Measurements from ENCODE around the gene LRGUK. TPM values are rescaled to one million over a fixed set of nuclear protein-coding genes. Genes with fewer than 3 reads are reported as not detected.

Gene LRGUK
- total and polyA plus RNA-seq, 2 donors from 2014 or later = 0.19 to 3.8 TPM

DNA sequence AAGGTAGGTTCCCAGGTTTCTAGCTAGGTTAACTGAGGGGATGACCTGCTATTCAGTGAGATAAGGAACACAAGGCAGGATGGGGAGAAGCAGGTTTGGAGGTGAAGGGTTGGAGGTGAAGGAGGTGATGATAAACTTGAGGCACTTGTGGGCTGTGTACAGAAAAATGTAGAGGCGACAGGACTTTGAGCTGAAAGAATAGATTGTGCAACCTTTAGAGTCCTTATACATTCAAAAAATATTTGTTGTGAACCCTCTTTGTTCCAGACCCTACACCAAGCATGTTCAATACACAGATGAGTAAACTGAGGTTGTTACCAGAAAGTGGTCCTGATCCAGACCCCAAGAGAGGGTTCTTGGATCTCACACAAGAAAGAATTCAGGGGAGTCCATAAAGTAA, 45.4 kb upstream of the LRGUK start:
- Histone ChIP-seq H3K4me3 (ENCODE audit: low read length in 3 of 3) (no peak overlapping the region), H3K9me3 (ENCODE audit: control insufficient read depth in 2 of 3, insufficient read depth in 1 of 3, low read length in 3 of 3) (no peaks in the 10 kb centered on the region), H3K4me1 (ENCODE audit: control insufficient read depth in 2 of 3, insufficient read depth in 2 of 3, low read depth in 1 of 3, low read length in 3 of 3) (no peaks in the 10 kb centered on the region), H3K27ac (ENCODE audit: low read depth in 2 of 2, low read length in 2 of 2) (no peak overlapping the region), H3K27me3 (ENCODE audit: control insufficient read depth, insufficient read depth, low read length) (no peaks in the 10 kb centered on the region), H3K36me3 (ENCODE audit: control insufficient read depth in 2 of 3, insufficient read depth in 3 of 3, low read length in 3 of 3) (no peaks in the 10 kb centered on the region), H3K9ac (ENCODE audit: low read length in 3 of 3) (no peak overlapping the region)
- DNase-seq (no peak), FAIRE-seq (no peak)
- intact Hi-C loops (cut with DNase I) = no loop called here
- TF ChIP-seq CTCF (IDR thresholded peaks at IDR 0.05; ENCODE audit: borderline replicate concordance, extremely low read depth, insufficient read depth) = no peak

- FAIRE-seq (no peak), DNase-seq (no peak)
- no peaks in the 10 kb centered on the region for H3K36me3 ChIP-seq (ENCODE audit: control insufficient read depth in 2 of 3, insufficient read depth in 3 of 3, low read length in 3 of 3)
- no peaks in the 10 kb centered on the region for H3K27me3 ChIP-seq (ENCODE audit: control insufficient read depth, insufficient read depth, low read length)
- no peak overlapping the region for H3K27ac ChIP-seq (ENCODE audit: low read depth in 2 of 2, low read length in 2 of 2)
- intact Hi-C loops (cut with DNase I) = no loop called here
- no peak overlapping the region for H3K4me3 ChIP-seq (ENCODE audit: low read length in 3 of 3)
- H3K9me3 ChIP-seq (ENCODE audit: control insufficient read depth in 2 of 3, insufficient read depth in 1 of 3, low read length in 3 of 3) = peaks cover 0 to 7% (median under 1%) of the 10 kb centered on the region in 3 donors
- no peak for TF ChIP-seq CTCF (IDR thresholded peaks at IDR 0.05; ENCODE audit: borderline replicate concordance, extremely low read depth, insufficient read depth)
- H3K4me1 ChIP-seq (ENCODE audit: control insufficient read depth in 2 of 3, insufficient read depth in 2 of 3, low read depth in 1 of 3, low read length in 3 of 3) = no peaks in the 10 kb centered on the region
- no peak overlapping the region for H3K9ac ChIP-seq (ENCODE audit: low read length in 3 of 3)
Measured at GRCh38 chr7:134083766-134084487, 43.2 kb upstream of the LRGUK start.

- no peak for TF ChIP-seq CTCF (IDR thresholded peaks at IDR 0.05; ENCODE audit: borderline replicate concordance, extremely low read depth, insufficient read depth)
- FAIRE-seq = no peak
- H3K36me3 ChIP-seq (ENCODE audit: control insufficient read depth in 2 of 3, insufficient read depth in 3 of 3, low read length in 3 of 3) = no peaks in the 10 kb centered on the region
Measured at GRCh38 chr7:134084488-134085144, 42.5 kb upstream of the LRGUK start.

More at GRCh38 chr7:134084488-134085144, 42.5 kb upstream of the LRGUK start:
- H3K27me3 ChIP-seq (ENCODE audit: control insufficient read depth, insufficient read depth, low read length) = no peaks in the 10 kb centered on the region
- no peak overlapping the region for H3K27ac ChIP-seq (ENCODE audit: low read depth in 2 of 2, low read length in 2 of 2)
- H3K4me1 ChIP-seq (ENCODE audit: control insufficient read depth in 2 of 3, insufficient read depth in 2 of 3, low read depth in 1 of 3, low read length in 3 of 3) = no peaks in the 10 kb centered on the region
- intact Hi-C loops (cut with DNase I) = no loop called here
- peaks cover 0 to 14% (median 5%) of the 10 kb centered on the region in 3 donors for H3K9me3 ChIP-seq (ENCODE audit: control insufficient read depth in 2 of 3, insufficient read depth in 1 of 3, low read length in 3 of 3)
- H3K4me3 ChIP-seq (ENCODE audit: low read length in 3 of 3) = no peak overlapping the region
- H3K9ac ChIP-seq (ENCODE audit: low read length in 3 of 3) = no peak overlapping the region
- no peak for DNase-seq

Data from kidney (tissue), 14 donors.